Activated CD4-positive, alpha-beta T cell treated with anti-CD3 and anti-CD28 coated beads for 4 hours (primary cell): ENCODE measurements around the gene ODAPH.
"Not testable (repeated sequence)": the region's sequence is repeated elsewhere in the genome, so short reads cannot be mapped to it uniquely, and the experiment has no call there.

ENCODE experiments used
- DNase-seq, 2 donors: peaks; one replicate each; pipeline ENCODE4 v3.0.0-alpha.2; 2020

The ODAPH gene

GRCh38 chr4:75555294-75556164 is at the start of gene ODAPH:
Gene ODAPH (plus strand): TSS chr4:75556066. CDS start chr4:75556083, 17 bp downstream.
- peak; percentile 16 to 19 for DNase-seq

GRCh38 chr4:75509592-75509991 is 46.3 kb upstream of the ODAPH start:
- not testable (repeated sequence) for DNase-seq

GRCh38 chr4:75511841-75512240 is 44.0 kb upstream of the ODAPH start:
- no peak for DNase-seq

- DNase-seq = no peak
Measured at GRCh38 chr4:75512386-75513211, 43.3 kb upstream of the ODAPH start.

- DNase-seq = no peak
Measured at GRCh38 chr4:75513526-75514130, 42.2 kb upstream of the ODAPH start.

GRCh38 chr4:75514131-75514948 is 41.5 kb upstream of the ODAPH start, which contains the start of the genes RCHY1 and THAP6:
Gene RCHY1 (minus strand): TSS chr4:75514403. CDS start chr4:75514286, 117 bp downstream.
Gene THAP6 (plus strand): TSS chr4:75514473. CDS start chr4:75515453, 980 bp downstream.
- DNase-seq = peak; percentile 87 to 90

- no peak for DNase-seq
Measured at GRCh38 chr4:75514949-75515612, 40.8 kb upstream of the ODAPH start.

- no peak for DNase-seq
Measured at GRCh38 chr4:75516144-75516543, 39.7 kb upstream of the ODAPH start.

GRCh38 chr4:75519452-75519851 is 36.4 kb upstream of the ODAPH start:
- DNase-seq = not testable (repeated sequence)

- DNase-seq = no peak
Measured at GRCh38 chr4:75525086-75525485, 30.8 kb upstream of the ODAPH start.

GRCh38 chr4:75525910-75526309 is 30.0 kb upstream of the ODAPH start:
- no peak for DNase-seq

GRCh38 chr4:75527482-75527881 is 28.4 kb upstream of the ODAPH start:
- DNase-seq = no peak

- DNase-seq = no peak
Measured at GRCh38 chr4:75530556-75531322, 25.1 kb upstream of the ODAPH start.

GRCh38 chr4:75531536-75532143 is 24.2 kb upstream of the ODAPH start:
- DNase-seq = not testable (repeated sequence)

- DNase-seq = not testable (repeated sequence)
Measured at GRCh38 chr4:75533339-75533887, 22.5 kb upstream of the ODAPH start.

GRCh38 chr4:75533926-75534325 is 21.9 kb upstream of the ODAPH start:
- DNase-seq = not testable (repeated sequence)

- not testable (repeated sequence) for DNase-seq
Measured at GRCh38 chr4:75537308-75537707, 18.6 kb upstream of the ODAPH start.

GRCh38 chr4:75542824-75543223 is 13.0 kb upstream of the ODAPH start:
- DNase-seq = no peak

GRCh38 chr4:75544220-75544619 is 11.6 kb upstream of the ODAPH start:
- DNase-seq = not testable (repeated sequence)

GRCh38 chr4:75544870-75545269 is 11.0 kb upstream of the ODAPH start:
- no peak for DNase-seq
